ENCODE measurements around the gene CEP112.
A peak's percentile ranks its signal among the peaks of the same experiment; 100 is the strongest.

Gene CEP112

DNA sequence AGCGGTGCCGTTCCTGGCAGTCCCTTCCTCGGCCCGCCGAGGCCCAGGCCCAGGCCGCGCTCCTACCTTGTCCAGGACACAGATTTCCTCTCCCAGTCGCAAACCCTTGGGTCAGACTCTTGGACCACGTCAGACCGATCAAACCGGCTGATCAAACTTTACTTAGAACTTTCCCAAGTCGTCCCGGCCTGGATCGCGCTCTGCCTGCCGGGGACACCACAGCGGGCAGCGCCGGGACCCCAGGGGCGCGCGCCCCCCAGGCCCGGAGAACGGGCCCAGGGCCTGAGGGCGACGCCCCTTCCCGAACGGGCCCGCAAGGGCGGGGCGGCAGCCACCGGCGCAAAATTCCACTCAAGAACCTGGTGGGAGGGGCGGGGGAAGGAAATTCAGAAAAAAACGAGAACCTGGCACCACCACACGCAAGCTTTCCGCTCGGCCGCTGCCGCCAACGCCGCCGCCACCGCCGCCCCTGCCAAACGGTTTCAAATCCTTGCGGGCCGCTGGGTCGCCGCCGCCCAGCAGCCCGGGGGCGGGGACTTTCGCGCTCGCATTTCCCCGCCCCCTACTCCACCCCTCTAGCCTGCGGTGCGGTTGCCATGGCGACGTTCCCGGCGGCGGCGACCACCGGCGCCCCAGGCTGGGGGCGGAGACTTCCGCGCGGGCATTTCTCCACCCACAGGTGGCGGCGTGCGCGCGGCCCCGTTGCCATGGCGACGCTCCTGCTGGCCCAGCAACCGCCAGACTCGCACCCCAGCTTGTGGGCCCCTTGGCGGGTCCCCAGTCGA, at the start of gene CEP112:
TSS of gene CEP112 (minus strand) at position 541 of the 785 bp plus-strand sequence.
- DNase-seq = peak; percentile 47

DNA sequence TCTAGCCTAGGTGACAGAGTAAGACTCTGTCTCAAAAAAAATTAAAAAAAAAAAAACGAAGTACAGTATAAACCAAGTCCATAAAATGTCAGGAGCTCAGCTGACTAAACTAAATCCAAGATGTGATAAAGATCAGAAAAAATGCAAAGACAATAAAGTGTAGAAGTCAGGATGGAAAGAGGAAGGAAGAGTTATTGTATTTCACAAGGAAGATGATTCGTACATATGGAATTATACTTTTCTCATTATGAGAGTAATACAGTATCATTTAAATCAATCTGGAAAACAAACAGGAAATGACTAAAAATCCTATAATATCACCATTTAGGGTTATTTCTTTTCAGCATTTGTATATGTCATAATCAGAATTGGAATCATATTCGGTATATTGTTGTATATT, 48.7 kb upstream of the CEP112 start:
- DNase-seq = no peak

DNA sequence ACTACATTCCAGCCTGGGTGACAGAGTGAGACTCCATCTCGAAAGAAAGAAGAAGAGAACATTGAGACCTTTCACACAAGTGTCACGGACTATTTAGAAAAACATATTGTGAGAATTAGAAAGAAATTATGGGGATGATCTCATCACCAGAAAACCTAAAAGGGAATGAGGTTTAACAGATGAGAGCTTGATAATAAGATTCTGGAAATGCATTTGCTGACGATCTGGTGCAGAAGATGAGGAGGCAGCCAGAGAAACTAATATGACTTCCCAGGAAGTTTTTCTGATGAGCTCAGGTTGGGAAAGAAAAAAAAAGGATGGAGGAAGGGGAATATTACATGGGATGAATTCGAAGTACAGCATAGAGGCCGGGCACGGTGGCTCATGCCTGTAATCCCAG, 48.1 kb upstream of the CEP112 start:
- no peak for DNase-seq

DNA sequence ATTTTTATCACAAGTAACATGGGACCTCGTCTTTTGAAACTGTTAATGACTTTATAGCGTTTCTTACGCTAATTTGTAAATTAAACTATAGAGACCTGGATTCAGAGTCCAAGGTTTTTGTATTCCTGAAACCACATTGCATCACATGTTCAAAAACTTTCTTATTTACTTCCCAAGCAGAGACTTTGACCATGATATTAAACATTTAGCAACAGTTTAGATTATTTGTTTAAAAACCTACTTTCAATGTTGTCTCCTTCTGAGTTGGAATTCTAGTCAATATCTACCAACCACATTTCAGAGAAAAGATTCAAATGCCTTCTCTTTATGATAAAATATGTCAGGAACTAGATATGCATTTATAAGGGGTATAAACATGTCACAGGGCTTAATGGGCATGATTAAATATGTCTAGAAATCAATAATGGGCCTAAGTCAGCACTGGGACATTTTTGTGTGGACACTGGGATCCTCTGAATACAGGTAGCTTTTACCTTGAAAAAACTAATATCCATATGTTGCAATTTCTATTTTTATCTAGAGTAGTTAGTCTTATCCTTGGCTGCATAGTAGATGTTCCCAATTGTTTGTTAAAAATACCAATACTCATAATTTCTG, 43.6 kb upstream of the CEP112 start:
- no peak for DNase-seq

DNA sequence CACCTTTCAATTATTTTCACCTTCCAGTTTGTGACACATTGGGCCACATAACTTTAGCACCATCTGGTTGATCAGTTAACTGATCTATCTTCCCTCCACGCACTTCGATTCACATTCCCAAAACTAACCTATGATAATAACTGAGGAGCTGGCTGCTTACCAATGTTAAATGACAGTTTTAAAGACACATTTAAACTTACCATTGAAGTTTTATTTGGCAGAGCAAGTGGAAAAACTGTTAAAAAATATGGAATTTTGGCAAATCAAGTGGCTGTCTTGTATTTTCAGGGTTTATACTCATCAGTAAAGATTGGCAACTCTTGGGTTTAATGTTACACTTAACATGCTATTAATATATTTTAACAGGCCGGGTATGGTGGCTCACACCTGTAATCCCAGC, 42.7 kb upstream of the CEP112 start:
- no peak for DNase-seq

DNA sequence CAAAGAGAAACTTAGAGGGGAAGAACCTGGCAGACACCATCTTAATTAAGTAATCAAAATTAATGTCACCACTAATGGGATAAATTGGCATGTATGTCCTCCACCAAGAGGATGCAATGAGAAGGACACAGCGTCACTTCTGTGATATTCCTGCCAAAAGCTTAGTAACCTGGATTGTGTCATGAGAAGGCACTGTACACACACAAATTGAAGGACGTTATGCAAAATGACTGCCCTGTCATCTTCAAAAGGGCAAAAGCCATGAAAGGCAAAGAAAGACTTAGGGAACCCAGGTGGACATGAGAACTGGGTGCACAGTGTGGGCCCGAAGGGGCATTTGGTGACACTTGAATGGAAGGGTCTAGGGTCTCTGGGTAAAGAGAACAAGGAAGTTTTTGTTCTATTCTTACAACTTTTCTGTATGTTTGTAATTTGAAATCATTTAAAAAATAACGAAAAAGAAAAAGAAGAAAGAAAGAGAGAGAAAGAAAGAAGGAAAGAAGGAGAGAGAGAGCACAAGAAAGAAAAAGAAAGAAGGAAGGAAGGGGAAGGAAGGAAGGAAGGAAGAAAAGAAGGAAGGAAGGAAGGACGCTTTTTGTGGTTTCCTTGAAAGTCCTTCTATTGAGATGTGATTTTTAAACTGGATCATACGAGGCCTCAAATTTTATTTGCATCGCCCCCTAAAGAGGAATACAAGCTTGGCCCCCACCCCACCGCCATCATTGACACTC, 41.3 kb upstream of the CEP112 start:
- no peak for DNase-seq

DNA sequence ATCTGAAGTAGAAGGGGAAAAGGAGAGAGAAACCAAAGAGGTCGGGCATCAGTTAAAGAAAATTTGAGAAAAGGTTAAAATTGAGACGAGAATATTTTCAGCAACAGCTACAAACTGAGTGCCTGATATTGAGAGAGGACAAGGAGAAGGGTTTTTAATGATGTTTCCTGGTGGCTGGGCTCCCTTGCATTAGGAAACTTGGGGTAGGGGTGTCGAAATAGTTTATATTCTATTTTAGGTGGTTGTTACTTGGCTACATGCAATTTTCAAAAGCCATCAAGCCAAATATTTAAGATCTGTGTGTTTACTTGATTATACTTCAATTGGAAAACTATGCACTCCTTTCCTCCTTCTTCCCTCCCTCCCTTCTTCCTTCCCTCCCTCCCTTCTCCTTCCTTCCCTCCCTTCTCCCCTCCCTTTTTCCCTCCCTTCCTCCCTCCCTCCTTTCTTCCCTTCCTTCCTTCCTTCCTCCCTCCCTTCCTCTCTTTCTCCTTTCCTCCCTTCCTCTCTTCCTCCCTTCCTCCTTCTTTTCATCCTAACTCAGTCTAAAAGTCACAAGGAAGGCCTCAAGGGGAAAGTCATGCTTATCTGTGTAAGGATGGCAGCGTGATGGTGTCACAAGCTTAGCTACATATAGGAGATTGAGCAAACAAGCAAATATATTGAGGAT, 39.1 kb upstream of the CEP112 start:
- no peak for DNase-seq

DNA sequence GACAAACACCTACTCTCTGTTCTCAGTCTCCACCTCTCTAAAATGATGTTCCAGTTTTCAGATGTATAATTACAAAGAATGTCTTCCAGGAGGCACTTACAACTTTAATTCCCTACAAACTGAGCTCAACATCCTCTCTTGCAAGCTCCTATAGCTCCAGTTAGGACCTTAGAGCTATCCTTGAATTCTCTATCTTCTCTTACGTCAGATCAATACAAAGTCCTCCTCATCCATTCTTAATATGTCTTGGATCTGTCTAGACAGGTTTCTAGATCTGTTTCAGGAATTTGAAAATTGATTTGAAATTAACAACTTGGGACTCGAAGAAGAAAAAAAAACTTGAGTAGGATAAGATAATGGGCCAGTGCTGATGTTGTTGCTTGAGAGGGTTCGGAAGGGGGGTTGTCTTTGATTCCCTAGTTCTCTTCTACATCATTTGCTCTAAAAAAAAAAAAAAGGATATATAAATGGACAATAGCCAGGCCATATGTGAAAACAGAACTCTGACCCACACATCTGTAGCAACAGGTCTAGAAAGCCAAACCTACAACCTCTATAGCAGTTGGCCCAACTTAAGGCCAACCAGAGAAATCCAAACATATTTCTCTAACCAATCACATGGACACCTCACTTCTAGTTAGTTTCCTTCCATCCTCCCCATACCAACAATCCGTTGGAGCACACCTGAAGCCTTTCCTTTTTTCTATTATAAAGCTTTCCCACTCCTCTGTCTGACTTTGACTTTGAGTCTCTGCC, 38.0 kb upstream of the CEP112 start:
- DNase-seq = no peak

DNA sequence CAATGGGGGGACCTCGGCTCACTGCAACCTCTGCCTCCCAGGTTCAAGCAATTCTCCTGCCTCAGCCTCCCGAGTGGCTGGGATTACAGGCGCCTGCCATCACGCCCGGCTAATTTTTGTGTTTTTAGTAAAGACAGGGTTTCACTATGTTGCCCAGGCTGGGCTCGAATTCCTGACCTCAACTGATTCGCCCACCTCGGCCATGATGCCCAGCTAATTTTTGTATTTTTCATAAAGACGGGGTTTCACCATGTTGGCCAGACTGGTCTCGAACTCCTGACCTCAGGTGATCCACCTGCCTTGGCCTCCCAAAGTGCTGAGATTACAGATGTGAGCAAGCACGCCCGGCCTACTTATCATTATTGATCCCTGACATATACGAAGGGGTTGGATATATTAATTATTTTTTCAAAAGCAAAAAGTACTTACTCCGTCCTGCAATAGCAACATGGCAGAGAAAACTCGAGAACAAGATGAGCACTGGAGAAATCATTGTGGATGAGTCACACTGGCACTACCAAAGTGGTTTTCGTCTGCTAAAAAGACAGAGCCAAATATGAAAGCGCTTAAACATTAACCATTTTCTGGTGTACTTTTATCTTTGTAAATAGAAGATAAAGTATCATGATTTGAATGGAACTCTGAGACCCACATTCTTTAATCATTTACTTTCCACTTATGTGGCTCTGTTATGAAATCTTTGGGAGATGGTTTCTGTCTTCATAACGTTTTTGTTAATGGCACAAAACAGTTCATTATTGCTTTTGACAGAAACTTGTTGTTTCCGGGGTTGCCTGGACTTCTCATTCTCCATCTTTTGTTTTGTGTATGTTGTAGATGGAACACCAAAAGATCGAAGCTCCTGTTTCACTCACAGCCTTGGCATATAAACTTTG, 37.2 kb upstream of the CEP112 start, which contains the start of gene APOH:
TSS of gene APOH (minus strand) at position 529 of the 896 bp plus-strand sequence. CDS start at position 493, 36 bp downstream.
- no peak for DNase-seq

DNA sequence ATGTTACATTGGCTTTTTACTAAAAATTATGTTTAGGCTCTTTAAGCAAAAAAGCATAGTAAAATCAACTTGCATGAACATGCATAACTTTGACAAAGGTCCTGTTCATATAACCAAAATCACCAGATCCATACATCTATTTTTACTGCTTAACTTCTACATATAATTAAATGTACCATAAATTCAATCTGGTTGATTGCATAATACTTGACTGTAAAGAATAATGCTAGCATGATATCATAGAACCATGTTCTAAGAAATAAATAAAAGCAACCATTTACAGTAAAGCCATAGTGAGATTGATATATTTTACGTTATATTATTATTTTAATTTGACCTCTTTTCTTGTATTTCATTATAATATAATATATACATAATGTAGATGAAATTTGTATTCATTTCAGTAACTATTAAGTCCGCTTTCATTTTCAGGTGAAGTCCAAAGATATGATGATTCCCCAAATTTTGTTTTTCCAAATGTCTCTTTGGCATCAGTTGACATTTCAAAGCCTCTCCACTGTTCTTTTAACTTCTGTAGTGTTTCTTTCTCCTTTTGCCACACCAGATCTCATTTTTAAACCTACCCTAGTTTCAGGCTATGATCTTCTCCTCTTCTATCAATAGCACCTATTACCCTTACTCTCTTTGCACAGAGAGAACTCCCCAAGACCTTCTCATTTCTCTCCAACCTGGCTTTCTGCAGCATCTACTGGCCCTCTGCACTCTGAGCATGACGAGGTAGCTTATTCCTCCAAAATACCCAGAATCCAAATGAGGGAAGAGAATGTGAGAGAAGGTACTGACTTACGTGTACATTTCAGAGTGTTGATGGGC, 35.5 kb upstream of the CEP112 start:
- DNase-seq = no peak

DNA sequence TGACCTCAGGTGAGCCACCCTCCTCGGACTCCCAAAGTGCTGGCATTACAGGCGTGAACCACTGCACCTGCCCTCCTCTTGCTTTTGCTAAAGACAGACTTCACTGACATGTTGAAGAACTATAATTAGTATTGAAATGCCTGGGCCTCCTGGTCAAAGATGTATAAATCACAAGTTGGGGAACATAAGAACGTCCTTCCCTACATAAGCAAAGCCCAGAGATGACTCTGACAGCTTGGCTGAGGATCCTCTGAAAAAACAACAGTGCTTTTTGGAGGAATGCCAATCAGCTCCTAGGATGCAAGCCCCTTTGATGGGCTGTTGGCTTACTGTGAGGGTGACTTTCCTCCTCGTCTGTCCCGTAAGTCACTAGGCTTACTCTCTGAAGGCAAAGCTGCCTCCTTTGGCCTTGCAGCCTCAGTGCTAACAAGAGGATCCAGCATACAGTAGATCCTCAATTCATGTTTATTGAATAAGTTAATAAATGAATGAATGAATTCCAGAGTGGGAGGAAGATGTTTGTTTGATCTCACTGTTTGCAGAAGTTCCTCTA, 30.9 kb upstream of the CEP112 start:
- DNase-seq = no peak

DNA sequence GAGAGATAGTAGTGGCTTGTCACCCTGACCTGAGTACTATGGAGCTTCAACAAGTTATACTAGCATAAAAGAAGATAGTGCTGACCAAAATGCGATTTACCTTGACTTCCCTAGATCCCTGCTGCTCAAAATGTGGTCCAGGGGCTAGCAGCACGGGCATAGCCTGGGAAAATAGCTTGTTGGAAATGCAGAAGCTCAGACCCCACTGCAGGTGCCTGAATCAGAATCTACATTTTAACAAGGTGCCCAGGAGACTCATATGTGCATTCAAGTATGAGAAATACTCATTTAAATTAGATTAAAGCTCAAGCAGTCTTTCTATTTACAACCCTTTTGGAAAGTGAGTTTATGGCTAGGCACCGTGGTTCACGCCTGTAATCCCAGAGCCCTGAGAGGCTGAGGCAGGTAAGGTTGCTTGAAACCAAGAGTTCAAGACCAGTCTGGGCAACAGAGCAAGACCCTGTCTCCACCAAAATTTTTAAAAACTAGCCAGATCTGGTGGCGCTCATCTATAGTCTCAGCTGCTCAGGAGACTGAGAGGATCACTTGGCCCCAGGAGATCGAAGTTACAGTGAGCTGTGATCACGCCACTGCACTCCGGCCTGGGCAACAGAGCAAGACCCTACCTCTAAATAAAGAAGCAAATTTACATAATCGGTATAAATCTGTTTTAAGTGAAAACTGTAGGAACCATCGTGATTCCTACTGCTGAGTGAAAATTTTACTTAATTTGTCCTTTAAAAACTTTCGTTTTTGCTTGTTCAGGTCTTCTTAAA, 30.0 kb upstream of the CEP112 start:
- DNase-seq = no peak

DNA sequence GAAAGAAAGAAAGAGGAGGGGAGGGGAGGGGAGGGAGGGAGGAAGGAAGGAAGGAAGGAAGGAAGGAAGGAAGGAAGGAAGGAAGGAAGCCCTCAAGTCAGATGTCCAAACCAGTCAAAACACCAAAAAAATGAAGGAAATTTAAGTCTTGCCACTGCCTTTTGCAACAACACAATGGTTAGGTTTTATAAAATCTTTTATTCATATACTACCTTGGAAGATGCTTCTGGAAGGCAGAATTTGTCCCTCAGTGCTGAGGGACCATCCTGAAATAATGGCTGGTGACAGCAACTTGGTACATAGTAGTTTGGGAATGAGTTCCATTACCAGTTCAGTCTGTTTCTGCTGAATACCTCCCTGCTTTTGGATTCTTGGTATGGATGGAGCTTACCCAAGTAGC, 29.4 kb upstream of the CEP112 start:
- no peak for DNase-seq

DNA sequence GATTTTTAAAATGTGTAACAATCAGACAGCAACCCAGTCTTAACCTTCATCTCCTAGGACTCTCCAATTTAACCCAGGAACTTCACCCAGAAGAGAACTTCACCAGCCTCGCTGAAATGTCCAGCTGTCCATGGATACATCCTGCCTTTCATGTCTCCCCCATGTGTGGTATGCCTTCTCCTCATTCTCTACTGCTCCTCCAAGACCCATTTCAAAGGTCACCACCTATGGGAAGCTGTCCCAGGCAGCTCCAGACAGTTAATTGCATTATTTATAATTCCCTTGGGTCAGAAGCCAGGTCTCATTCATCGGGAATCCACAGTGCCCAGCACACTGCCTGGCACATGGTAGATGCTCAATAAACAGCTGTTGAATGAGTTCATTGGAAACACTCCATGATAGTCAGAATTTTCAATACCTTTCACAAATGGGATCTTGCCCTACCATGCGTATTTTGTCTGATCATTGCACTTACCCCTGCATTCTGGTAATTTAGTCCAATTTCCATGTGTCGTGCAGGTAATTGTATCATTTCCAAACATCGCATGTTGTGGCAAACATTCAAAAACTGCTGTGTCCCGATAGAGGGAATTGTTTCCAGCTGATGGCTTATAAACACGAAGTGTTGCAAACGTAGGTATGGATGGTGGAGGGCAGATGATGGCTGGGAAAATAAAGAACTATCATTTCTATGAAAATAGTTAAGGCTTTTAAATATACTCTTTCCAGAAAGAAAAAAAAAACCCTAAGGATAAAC, 28.3 kb upstream of the CEP112 start:
- DNase-seq = no peak

DNA sequence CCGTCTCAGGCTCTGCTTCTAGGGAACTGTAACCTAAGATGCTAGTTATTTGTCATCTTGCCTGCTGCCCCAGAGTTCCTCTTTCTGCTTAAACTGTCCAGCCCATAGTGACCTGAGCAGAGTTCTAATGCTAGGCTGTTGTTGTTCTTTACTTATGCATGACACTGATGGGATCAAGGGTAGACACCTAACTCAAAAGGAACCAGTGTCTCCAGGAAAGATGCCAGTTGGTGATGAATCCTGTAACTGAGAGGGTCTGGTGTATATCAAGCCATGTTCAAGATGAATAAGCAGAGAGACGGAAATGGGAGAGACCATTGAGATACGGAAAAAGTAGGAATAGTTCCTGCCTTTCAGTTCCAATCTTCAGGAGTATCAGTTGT, 23.6 kb upstream of the CEP112 start:
- DNase-seq = no peak

DNA sequence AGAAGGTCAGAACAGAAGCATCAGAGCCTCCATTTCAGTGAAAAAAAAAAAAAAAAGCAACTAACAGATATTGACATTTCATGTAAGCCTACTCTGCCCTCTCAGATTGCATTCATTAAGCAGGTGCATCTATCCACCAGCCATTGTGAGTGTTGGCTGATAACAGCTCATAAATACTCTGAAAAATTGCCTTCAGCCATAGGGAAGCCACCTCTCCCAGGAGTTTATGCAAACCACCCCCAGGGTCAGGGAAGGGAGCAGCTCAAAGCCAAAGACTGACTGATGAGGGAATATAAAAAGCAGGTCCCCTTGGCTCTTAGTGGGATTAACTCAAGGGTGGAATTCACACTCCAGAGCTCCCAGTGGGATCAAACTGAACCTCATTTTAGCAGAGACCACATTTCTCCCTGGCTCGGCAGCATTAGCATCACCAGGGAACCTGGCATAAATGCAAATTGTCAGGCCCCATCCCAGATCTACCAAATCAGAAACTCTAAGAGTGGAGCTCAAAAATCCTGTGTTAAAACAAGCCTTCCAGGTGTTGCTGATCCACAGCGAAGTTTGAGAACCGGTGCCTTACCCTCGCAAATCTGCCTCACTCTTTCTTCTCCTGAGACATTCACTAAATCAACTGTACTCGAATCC, 23.1 kb upstream of the CEP112 start:
- DNase-seq = no peak

DNA sequence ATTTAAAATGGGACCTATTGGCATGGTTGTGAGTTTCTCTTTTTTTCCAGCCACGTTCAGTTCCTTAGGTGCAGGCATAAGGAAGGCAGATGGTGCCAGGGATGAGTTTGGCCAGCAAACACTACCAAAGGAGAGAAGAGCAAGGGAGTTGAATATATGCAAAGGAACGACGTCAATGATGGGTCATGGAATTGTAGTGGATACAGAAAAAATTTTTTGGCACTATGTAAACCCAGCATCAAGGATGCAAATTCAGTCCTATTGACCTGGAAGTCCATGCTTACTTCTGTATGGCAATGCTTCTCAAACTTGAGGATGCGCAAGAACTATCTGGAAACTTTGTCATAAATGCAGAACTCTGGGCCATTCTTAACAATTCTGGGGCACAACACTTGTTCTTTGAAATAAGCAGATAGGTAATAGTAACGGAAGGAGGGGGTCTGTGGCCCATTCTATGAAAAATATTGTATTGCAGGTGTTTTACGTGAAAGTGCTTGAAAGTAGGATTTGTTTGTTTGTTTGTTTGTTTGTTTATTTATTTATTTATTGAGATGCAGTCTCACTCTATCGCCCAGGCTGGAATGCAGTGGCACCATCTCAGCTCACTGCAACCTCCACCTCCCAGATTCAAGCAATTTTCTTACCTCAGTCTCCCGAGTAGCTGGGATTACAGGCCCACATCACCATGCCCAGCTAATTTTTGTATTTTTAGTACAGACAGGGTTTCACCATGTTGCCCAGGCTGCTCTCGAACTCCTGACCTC, 19.3 kb upstream of the CEP112 start:
- no peak for DNase-seq

All from midbrain (tissue), 1 donor.